GM23338 (cell line): ENCODE results near the gene SSTR3. TPM values are rescaled to one million over a fixed set of nuclear protein-coding genes. Genes with fewer than 3 reads are reported as not detected.

Experiments
- ATAC-seq: fragments of 200-7000 bp; cut with Tn5 transposase; 3 replicates; pipeline ENCODE4 v1.9.1; 2020
- DNase-seq: peaks from one replicate; pipeline ENCODE4 v3.0.0-alpha.2; 2015; ENCODE audit warnings: low spot score
- H2AFZ ChIP-seq: fragments of 200-600 bp; sonication (generic); 2 replicates; pipeline ENCODE4 v1.8.0; 2016; ENCODE audit warnings: antibody characterized with exemption, mild to moderate bottlenecking, moderate library complexity
- H3F3A ChIP-seq: fragments of 200-600 bp; sonication (generic); replicated peaks from 2 replicates; pipeline ENCODE4 v1.8.0; 2017; ENCODE audit warnings: antibody characterized with exemption, mixed run types, low read depth
- H3K27ac ChIP-seq: fragments of 200-600 bp; sonication (generic); 2 replicates; pipeline ENCODE4 v1.6.1; 2016; ENCODE audit warnings: low read depth
- H3K27me3 ChIP-seq: fragments of 200-600 bp; sonication (generic); 2 replicates; pipeline ENCODE4 v1.8.0; 2016; ENCODE audit warnings: mild to moderate bottlenecking, mixed run types, moderate library complexity; ENCODE audit not compliant: insufficient read depth
- H3K36me3 ChIP-seq: fragments of 200-600 bp; sonication (generic); 2 replicates; pipeline ENCODE4 v1.8.0; 2016; ENCODE audit warnings: mild to moderate bottlenecking; ENCODE audit not compliant: insufficient read depth
- H3K4me1 ChIP-seq: fragments of 200-600 bp; sonication (generic); 2 replicates; pipeline ENCODE4 v1.8.0; 2016; ENCODE audit warnings: mild to moderate bottlenecking, moderate library complexity; ENCODE audit not compliant: insufficient read depth
- H3K4me2 ChIP-seq: fragments of 200-600 bp; sonication (generic); 2 replicates; pipeline ENCODE4 v1.7.1; 2017; ENCODE audit warnings: mixed run types
- H3K4me3 ChIP-seq: fragments of 200-600 bp; sonication (generic); 2 replicates; pipeline ENCODE4 v1.6.1; 2016; ENCODE audit warnings: mixed run types
- H3K79me2 ChIP-seq: fragments of 200-600 bp; sonication (generic); replicated peaks from 2 replicates; pipeline ENCODE4 v1.8.0; 2017; ENCODE audit warnings: mild to moderate bottlenecking; ENCODE audit not compliant: insufficient read depth
- H3K9me2 ChIP-seq: fragments of 200-600 bp; sonication (generic); 2 replicates; pipeline ENCODE4 v1.8.0; 2017; ENCODE audit not compliant: insufficient read depth
- H4K20me1 ChIP-seq: fragments of 200-600 bp; sonication (generic); replicated peaks from 2 replicates; pipeline ENCODE4 v1.8.0; 2017; ENCODE audit warnings: mild to moderate bottlenecking; ENCODE audit not compliant: insufficient read depth
- H3K27ac Mint-ChIP-seq: 2 replicates; pipeline ENCODE4 v1.8.0; 2020; ENCODE audit warnings: inconsistent platforms, mild to moderate bottlenecking, moderate library complexity, mixed read lengths
- H3K27me3 Mint-ChIP-seq: 3 replicates; pipeline ENCODE4 v1.8.0; 2022; ENCODE audit warnings: low read depth, mild to moderate bottlenecking, moderate library complexity, mixed read lengths, inconsistent platforms; ENCODE audit not compliant: insufficient read depth, poor library complexity
- H3K36me3 Mint-ChIP-seq: 3 replicates; pipeline ENCODE4 v1.8.0; 2021; ENCODE audit warnings: low read depth, mild to moderate bottlenecking, inconsistent platforms, moderate library complexity, mixed read lengths
- H3K4me1 Mint-ChIP-seq: 3 replicates; pipeline ENCODE4 v1.8.0; 2020; ENCODE audit warnings: mild to moderate bottlenecking, inconsistent platforms, mixed read lengths
- H3K4me3 Mint-ChIP-seq: 3 replicates; pipeline ENCODE4 v1.8.0; 2021; ENCODE audit warnings: moderate library complexity, mild to moderate bottlenecking, inconsistent platforms, mixed read lengths
- H3K9me3 Mint-ChIP-seq: 3 replicates; pipeline ENCODE4 v1.8.0; 2020; ENCODE audit warnings: moderate library complexity, mild to moderate bottlenecking, inconsistent platforms, mixed read lengths
- CREB1 ChIP-seq: fragments of 250-450 bp; sonication (Bioruptor Pico); IDR thresholded peaks from 2 replicates; pipeline ENCODE4 v1.5.0; 2020; ENCODE audit warnings: low read depth, mild to moderate bottlenecking, moderate library complexity
- ETS1 ChIP-seq: IDR thresholded peaks from 2 replicates; pipeline ENCODE4 v1.6.1; 2016; ENCODE audit warnings: antibody characterized with exemption
- EZH2 ChIP-seq: fragments of 200-600 bp; sonication (generic); IDR thresholded peaks from one replicate; pipeline ENCODE4 v1.8.0; 2017; ENCODE audit warnings: antibody characterized with exemption, mild to moderate bottlenecking, low read depth; ENCODE audit not compliant: unreplicated experiment
- EZH2phosphoT487 ChIP-seq: fragments of 200-600 bp; sonication (generic); IDR thresholded peaks from one replicate; pipeline ENCODE4 v1.8.1; 2018; ENCODE audit warnings: antibody characterized with exemption; ENCODE audit not compliant: unreplicated experiment
- JUNB ChIP-seq: IDR thresholded peaks from one replicate; pipeline ENCODE4 v1.6.1; 2016; ENCODE audit warnings: antibody characterized with exemption; ENCODE audit not compliant: unreplicated experiment
- NANOG ChIP-seq: IDR thresholded peaks from 2 replicates; pipeline ENCODE4 v1.6.1; 2016; ENCODE audit warnings: antibody characterized with exemption, borderline replicate concordance
- POLR2AphosphoS5 ChIP-seq: IDR thresholded peaks from 2 replicates; pipeline ENCODE4 v1.6.1; 2016; ENCODE audit warnings: antibody characterized with exemption, low read depth
- STAT1 ChIP-seq: IDR thresholded peaks from one replicate; pipeline ENCODE4 v1.6.1; 2016; ENCODE audit warnings: antibody characterized with exemption; ENCODE audit not compliant: unreplicated experiment
- ZNF114 ChIP-seq: fragments of 250-450 bp; sonication (Bioruptor Pico); IDR thresholded peaks from 2 replicates; pipeline ENCODE4 v1.5.0; 2020; ENCODE audit warnings: mild to moderate bottlenecking, moderate library complexity
- ZNF331 ChIP-seq: fragments of 250-450 bp; sonication (Bioruptor Pico); IDR thresholded peaks from 2 replicates; pipeline ENCODE4 v1.5.0; 2020; ENCODE audit warnings: low read depth, mild to moderate bottlenecking, moderate library complexity
- polyA plus RNA-seq: library from polyadenylated mRNA; unstranded; fragments of >200 nt; fragmentation: Nextera tagmentation; extraction: Ambion mirVana; gene quantifications from 2 replicates; pipeline ENCODE4 v1.2.1, GENCODE V29; 2016
- total RNA-seq: library from RNA; depleted of rRNA; stranded (reverse); fragments of >200 nt; shearing (Covaris generic); gene quantifications from 2 replicates; pipeline ENCODE4 v1.2.3, GENCODE V29; 2014
- TF ChIP-seq, protein P1 (sequence below): fragments of 250-450 bp; sonication (Bioruptor Pico); IDR thresholded peaks from 2 replicates; pipeline ENCODE4 v1.5.0; 2020; ENCODE audit warnings: mild to moderate bottlenecking, moderate library complexity
- TF ChIP-seq, protein P2 (sequence below): IDR thresholded peaks from one replicate; pipeline ENCODE4 v1.6.1; 2018; ENCODE audit warnings: antibody characterized with exemption; ENCODE audit not compliant: unreplicated experiment
- TF ChIP-seq, protein P3 (sequence below), 2 experiments: fragments of 200-600 bp in 1 of 2; sonication (generic) in 1 of 2; conservative IDR thresholded peaks; 2 replicates each; pipeline versions ENCODE4 v1.5.1 to v1.6.1; 2016 to 2017; ENCODE audit warnings: antibody characterized with exemption in 2 of 2, low read depth in 2 of 2, mild to moderate bottlenecking in 2 of 2, moderate library complexity in 1 of 2

Gene SSTR3
- total and polyA plus RNA-seq, 2 experiments from 2014 or later: 0.66 TPM; not detected in 1

GRCh38 chr22:37232140-37232998, 20.1 kb upstream of the SSTR3 start:
- H4K20me1 ChIP-seq: no peaks in the 10 kb centered on the region
- no peaks in the 10 kb centered on the region for H3K79me2 ChIP-seq
- no peak overlapping the region for H3K4me2 ChIP-seq
- Mint-ChIP-seq H3K27me3 (peaks cover 11% of the 10 kb centered on the region), H3K9me3 (no peaks in the 10 kb centered on the region), H3K4me1 (peaks cover 9% of the 10 kb centered on the region), H3K4me3 (no peak overlapping the region), H3K27ac (no peak overlapping the region), H3K36me3 (no peaks in the 10 kb centered on the region)
- H3K27me3 ChIP-seq: no peaks in the 10 kb centered on the region
- TF ChIP-seq NANOG: no peak
- no peak for TF ChIP-seq EZH2phosphoT487
- no peak for TF ChIP-seq POLR2AphosphoS5
- TF ChIP-seq, protein P1, sequence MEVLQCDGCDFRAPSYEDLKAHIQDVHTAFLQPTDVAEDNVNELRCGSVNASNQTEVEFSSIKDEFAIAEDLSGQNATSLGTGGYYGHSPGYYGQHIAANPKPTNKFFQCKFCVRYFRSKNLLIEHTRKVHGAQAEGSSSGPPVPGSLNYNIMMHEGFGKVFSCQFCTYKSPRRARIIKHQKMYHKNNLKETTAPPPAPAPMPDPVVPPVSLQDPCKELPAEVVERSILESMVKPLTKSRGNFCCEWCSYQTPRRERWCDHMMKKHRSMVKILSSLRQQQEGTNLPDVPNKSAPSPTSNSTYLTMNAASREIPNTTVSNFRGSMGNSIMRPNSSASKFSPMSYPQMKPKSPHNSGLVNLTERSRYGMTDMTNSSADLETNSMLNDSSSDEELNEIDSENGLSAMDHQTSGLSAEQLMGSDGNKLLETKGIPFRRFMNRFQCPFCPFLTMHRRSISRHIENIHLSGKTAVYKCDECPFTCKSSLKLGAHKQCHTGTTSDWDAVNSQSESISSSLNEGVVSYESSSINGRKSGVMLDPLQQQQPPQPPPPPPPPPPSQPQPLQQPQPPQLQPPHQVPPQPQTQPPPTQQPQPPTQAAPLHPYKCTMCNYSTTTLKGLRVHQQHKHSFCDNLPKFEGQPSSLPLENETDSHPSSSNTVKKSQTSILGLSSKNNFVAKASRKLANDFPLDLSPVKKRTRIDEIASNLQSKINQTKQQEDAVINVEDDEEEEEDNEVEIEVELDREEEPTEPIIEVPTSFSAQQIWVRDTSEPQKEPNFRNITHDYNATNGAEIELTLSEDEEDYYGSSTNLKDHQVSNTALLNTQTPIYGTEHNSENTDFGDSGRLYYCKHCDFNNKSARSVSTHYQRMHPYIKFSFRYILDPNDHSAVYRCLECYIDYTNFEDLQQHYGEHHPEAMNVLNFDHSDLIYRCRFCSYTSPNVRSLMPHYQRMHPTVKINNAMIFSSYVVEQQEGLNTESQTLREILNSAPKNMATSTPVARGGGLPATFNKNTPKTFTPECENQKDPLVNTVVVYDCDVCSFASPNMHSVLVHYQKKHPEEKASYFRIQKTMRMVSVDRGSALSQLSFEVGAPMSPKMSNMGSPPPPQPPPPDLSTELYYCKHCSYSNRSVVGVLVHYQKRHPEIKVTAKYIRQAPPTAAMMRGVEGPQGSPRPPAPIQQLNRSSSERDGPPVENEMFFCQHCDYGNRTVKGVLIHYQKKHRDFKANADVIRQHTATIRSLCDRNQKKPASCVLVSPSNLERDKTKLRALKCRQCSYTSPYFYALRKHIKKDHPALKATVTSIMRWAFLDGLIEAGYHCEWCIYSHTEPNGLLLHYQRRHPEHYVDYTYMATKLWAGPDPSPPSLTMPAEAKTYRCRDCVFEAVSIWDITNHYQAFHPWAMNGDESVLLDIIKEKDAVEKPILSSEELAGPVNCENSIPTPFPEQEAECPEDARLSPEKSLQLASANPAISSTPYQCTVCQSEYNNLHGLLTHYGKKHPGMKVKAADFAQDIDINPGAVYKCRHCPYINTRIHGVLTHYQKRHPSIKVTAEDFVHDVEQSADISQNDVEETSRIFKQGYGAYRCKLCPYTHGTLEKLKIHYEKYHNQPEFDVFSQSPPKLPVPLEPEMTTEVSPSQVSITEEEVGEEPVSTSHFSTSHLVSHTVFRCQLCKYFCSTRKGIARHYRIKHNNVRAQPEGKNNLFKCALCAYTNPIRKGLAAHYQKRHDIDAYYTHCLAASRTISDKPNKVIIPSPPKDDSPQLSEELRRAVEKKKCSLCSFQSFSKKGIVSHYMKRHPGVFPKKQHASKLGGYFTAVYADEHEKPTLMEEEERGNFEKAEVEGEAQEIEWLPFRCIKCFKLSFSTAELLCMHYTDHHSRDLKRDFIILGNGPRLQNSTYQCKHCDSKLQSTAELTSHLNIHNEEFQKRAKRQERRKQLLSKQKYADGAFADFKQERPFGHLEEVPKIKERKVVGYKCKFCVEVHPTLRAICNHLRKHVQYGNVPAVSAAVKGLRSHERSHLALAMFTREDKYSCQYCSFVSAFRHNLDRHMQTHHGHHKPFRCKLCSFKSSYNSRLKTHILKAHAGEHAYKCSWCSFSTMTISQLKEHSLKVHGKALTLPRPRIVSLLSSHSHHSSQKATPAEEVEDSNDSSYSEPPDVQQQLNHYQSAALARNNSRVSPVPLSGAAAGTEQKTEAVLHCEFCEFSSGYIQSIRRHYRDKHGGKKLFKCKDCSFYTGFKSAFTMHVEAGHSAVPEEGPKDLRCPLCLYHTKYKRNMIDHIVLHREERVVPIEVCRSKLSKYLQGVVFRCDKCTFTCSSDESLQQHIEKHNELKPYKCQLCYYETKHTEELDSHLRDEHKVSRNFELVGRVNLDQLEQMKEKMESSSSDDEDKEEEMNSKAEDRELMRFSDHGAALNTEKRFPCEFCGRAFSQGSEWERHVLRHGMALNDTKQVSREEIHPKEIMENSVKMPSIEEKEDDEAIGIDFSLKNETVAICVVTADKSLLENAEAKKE: no peak
- TF ChIP-seq ZNF114: no peak
- TF ChIP-seq JUNB: no peak
- no peak for TF ChIP-seq CREB1
- TF ChIP-seq, protein P2, sequence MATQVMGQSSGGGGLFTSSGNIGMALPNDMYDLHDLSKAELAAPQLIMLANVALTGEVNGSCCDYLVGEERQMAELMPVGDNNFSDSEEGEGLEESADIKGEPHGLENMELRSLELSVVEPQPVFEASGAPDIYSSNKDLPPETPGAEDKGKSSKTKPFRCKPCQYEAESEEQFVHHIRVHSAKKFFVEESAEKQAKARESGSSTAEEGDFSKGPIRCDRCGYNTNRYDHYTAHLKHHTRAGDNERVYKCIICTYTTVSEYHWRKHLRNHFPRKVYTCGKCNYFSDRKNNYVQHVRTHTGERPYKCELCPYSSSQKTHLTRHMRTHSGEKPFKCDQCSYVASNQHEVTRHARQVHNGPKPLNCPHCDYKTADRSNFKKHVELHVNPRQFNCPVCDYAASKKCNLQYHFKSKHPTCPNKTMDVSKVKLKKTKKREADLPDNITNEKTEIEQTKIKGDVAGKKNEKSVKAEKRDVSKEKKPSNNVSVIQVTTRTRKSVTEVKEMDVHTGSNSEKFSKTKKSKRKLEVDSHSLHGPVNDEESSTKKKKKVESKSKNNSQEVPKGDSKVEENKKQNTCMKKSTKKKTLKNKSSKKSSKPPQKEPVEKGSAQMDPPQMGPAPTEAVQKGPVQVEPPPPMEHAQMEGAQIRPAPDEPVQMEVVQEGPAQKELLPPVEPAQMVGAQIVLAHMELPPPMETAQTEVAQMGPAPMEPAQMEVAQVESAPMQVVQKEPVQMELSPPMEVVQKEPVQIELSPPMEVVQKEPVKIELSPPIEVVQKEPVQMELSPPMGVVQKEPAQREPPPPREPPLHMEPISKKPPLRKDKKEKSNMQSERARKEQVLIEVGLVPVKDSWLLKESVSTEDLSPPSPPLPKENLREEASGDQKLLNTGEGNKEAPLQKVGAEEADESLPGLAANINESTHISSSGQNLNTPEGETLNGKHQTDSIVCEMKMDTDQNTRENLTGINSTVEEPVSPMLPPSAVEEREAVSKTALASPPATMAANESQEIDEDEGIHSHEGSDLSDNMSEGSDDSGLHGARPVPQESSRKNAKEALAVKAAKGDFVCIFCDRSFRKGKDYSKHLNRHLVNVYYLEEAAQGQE: no peak
- TF ChIP-seq, protein P3, sequence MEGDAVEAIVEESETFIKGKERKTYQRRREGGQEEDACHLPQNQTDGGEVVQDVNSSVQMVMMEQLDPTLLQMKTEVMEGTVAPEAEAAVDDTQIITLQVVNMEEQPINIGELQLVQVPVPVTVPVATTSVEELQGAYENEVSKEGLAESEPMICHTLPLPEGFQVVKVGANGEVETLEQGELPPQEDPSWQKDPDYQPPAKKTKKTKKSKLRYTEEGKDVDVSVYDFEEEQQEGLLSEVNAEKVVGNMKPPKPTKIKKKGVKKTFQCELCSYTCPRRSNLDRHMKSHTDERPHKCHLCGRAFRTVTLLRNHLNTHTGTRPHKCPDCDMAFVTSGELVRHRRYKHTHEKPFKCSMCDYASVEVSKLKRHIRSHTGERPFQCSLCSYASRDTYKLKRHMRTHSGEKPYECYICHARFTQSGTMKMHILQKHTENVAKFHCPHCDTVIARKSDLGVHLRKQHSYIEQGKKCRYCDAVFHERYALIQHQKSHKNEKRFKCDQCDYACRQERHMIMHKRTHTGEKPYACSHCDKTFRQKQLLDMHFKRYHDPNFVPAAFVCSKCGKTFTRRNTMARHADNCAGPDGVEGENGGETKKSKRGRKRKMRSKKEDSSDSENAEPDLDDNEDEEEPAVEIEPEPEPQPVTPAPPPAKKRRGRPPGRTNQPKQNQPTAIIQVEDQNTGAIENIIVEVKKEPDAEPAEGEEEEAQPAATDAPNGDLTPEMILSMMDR (conservative IDR thresholded peaks at IDR 0.05; ENCODE audit: low read depth in 2 of 2): no peak
- no peak for TF ChIP-seq ETS1
- no peak for TF ChIP-seq EZH2
- TF ChIP-seq STAT1: no peak
- no peak for TF ChIP-seq ZNF331 (CRISPR knock-in tag)
- DNase-seq: no peak
- no peaks in the 10 kb centered on the region for H3K9me2 ChIP-seq
- no peak overlapping the region for H3K27ac ChIP-seq
- no peaks in the 10 kb centered on the region for H3F3A ChIP-seq
- H3K4me3 ChIP-seq: no peak overlapping the region
- no peak overlapping the region for H2AFZ ChIP-seq
- no peak for ATAC-seq
- H3K36me3 ChIP-seq: no peaks in the 10 kb centered on the region
- H3K4me1 ChIP-seq: no peaks in the 10 kb centered on the region
